Stomach (tissue), 9 donors: ENCODE measurements around the gene NEDD9. TPM values are rescaled to one million over a fixed set of nuclear protein-coding genes. Genes with fewer than 3 reads are reported as not detected.

Experiments used
- DNase-seq, 2 donors: peaks; one replicate each; pipeline versions ENCODE4 v3.0.0 to v3.0.0-alpha.2; 2013 to 2019
- H3K27ac ChIP-seq, 5 donors: fragments of 200-600 bp in 4 of 5; sonication (generic) in 4 of 5; one replicate each; pipeline ENCODE4 v1.5.1; 2013 to 2019; ENCODE audit warnings: mild to moderate bottlenecking in 1 of 5, moderate library complexity in 1 of 5
- H3K27me3 ChIP-seq, 3 donors: fragments of 200-600 bp; sonication (generic); one replicate each; pipeline ENCODE4 v1.5.1; 2017 to 2019; ENCODE audit warnings: mixed run types in 1 of 3
- H3K36me3 ChIP-seq, 4 donors: fragments of 200-600 bp; sonication (generic); 1 replicate in 3 of 4; 2 replicates in 1 of 4; pipeline ENCODE4 v1.5.1; 2016 to 2019
- H3K4me1 ChIP-seq, 4 donors: fragments of 200-600 bp; sonication (generic); one replicate each; pipeline ENCODE4 v1.5.1; 2016 to 2019
- H3K4me3 ChIP-seq, 4 donors: fragments of 200-600 bp; sonication (generic) in 3 of 4; one replicate each; pipeline ENCODE4 v1.5.1; 2016 to 2019; ENCODE audit warnings: mild to moderate bottlenecking in 1 of 4
- H3K9me3 ChIP-seq, 4 donors: fragments of 200-600 bp; sonication (generic); one replicate each; pipeline ENCODE4 v1.5.1; 2016 to 2019
- CTCF ChIP-seq, 7 experiments: fragments of 450-650 bp in 4 of 7; fragments of 200-600 bp in 3 of 7; sonication (generic) in 3 of 7; IDR thresholded peaks; one replicate each; pipeline ENCODE4 v1.5.1; 2016 to 2019; ENCODE audit warnings: antibody characterized with exemption in 7 of 7, control low read depth in 2 of 7, mild to moderate bottlenecking in 1 of 7
- EP300 ChIP-seq: sonication (generic); formaldehyde crosslinking; IDR thresholded peaks from one replicate; pipeline ENCODE4 v1.6.1; 2017; ENCODE audit warnings: antibody characterized with exemption
- POLR2A ChIP-seq, 4 donors: fragments of 450-650 bp; IDR thresholded peaks; one replicate each; pipeline ENCODE4 v1.6.1; 2016; ENCODE audit warnings: antibody characterized with exemption in 4 of 4, control low read depth in 2 of 4, mild to moderate bottlenecking in 1 of 4, moderate library complexity in 1 of 4
- POLR2AphosphoS5 ChIP-seq, 3 donors: sonication (generic); formaldehyde crosslinking; IDR thresholded peaks; one replicate each; pipeline ENCODE4 v1.6.1; 2016; ENCODE audit warnings: antibody characterized with exemption in 3 of 3
- WGBS, 5 donors: extraction: QIAGEN DNeasy Blood & Tissue Kit in 3 of 5; methylation state at CpG; one replicate each; pipeline versions ENCODE4 v1.1.5 to v1.1.7; 2013 to 2018; 5-methylcytosine and 5-hydroxymethylcytosine counted together
- intact Hi-C: fragments of 100-400 bp; cut with DNase I; formaldehyde crosslinking; loops from one replicate; pipeline ENCODE4 v1.15.1; 2023; ENCODE audit warnings: low total_unique reads
- polyA plus RNA-seq, 3 donors: library from polyadenylated mRNA; stranded (reverse); fragments of 200-250 nt; gene quantifications; one replicate each; pipeline ENCODE4 v1.2.3, GENCODE V29; 2013
- total RNA-seq, 5 donors: library from RNA; depleted of rRNA; stranded (reverse); fragments of >200 nt; gene quantifications; one replicate each; pipeline versions ENCODE4 v1.1.0 to v1.2.3, GENCODE V29; 2014 to 2016
- donor health status: healthy with polysubstance abuse.
- donor health status: Bipolar disorder and iron deficiency.
- donor health status: healthy.

NEDD9 gene
- total and polyA plus RNA-seq, 8 donors = 4.2 to 97.9 (median 26.9) TPM

GRCh38 chr6:11197850-11198249, 34.6 kb downstream of the NEDD9 start:
- Histone ChIP-seq H3K4me3 (no peak overlapping the region), H3K27me3 (no peaks in the 10 kb centered on the region), H3K4me1 (peaks cover 11 to 53% (median 20%) of the 10 kb centered on the region in 4 donors), H3K36me3 (peaks cover 14 to 42% (median 23%) of the 10 kb centered on the region in 4 donors), H3K9me3 (no peaks in the 10 kb centered on the region), H3K27ac (peak overlapping the region in 4 of 5 donors; percentile 22 to 65 (median 56))
- DNase-seq = no peak
- TF ChIP-seq EP300 (no peak), POLR2AphosphoS5 (IDR thresholded peaks at IDR 0.05) (no peak), CTCF (IDR thresholded peaks at IDR 0.05) (no peak), POLR2A (IDR thresholded peaks at IDR 0.05) (no peak)
- intact Hi-C loops = no loop called here
- WGBS, 5 donors = 92 to 98% (median 94%) methylated on average over 8 of the region's 8 CpGs

GRCh38 chr6:11197175-11197536, 35.3 kb downstream of the NEDD9 start:
- DNase-seq = peak in 1 of 2 donors; percentile 65
- WGBS, 5 donors = 57 to 73% (median 66%) methylated on average over 3 of the region's 3 CpGs
- no peaks in the 10 kb centered on the region for H3K9me3 ChIP-seq
- intact Hi-C loops = no loop called here
- peaks cover 17 to 45% (median 29%) of the 10 kb centered on the region in 4 donors for H3K36me3 ChIP-seq
- no peaks in the 10 kb centered on the region for H3K27me3 ChIP-seq
- peaks cover 7 to 46% (median 16%) of the 10 kb centered on the region in 4 donors for H3K4me1 ChIP-seq
- H3K4me3 ChIP-seq = no peak overlapping the region
- TF ChIP-seq EP300 = no peak
- no peak for TF ChIP-seq POLR2AphosphoS5 (IDR thresholded peaks at IDR 0.05)
- no peak for TF ChIP-seq CTCF (IDR thresholded peaks at IDR 0.05)
- no peak for TF ChIP-seq POLR2A (IDR thresholded peaks at IDR 0.05)
- peak overlapping the region in 4 of 5 donors; percentile 55 to 65 (median 60) for H3K27ac ChIP-seq

DNA sequence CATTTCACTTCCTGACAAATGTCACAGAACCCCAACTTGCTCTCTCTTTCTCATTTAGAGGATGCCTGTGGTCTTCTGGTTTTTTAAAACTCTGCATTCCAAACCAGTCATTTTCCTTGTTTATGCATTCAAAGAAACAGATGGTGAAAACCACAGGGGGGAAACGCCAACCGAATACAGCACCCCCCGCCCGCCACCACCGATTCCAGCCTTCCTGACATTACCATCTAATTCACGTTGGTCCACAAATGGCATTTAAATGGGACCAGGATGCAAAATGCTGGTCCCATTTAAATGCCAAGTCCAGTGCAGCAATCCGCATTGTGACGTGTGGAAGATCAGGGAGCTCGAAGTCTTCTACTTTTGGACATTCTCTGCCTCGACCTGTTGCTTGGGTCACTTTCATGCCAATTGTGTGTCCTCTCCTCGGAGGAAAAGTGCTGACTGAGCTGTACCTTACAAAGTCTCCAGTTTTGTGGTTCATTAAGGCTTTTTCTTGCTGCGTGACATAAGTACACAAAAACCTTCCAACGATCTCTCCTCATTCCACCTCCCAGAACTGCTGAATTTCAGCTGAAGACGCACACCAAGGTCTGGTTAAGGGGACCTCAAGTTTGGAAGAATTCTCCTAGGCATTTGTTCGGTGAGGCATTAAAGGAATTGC, 35.8 kb downstream of the NEDD9 start:
- intact Hi-C loops = no loop called here
- no peak for DNase-seq
- Histone ChIP-seq H3K27me3 (no peaks in the 10 kb centered on the region), H3K36me3 (peaks cover 21 to 50% (median 34%) of the 10 kb centered on the region in 4 donors), H3K4me3 (no peak overlapping the region), H3K4me1 (peaks cover 7 to 41% (median 14%) of the 10 kb centered on the region in 4 donors), H3K27ac (peak overlapping the region in 4 of 5 donors; percentile 55 to 65 (median 60)), H3K9me3 (no peaks in the 10 kb centered on the region)
- 73 to 78% (median 76%) methylated on average over 15 of the region's 15 CpGs for WGBS, 5 donors
- no peak for TF ChIP-seq CTCF (IDR thresholded peaks at IDR 0.05)
- TF ChIP-seq EP300 = no peak
- TF ChIP-seq POLR2AphosphoS5 (IDR thresholded peaks at IDR 0.05) = no peak
- TF ChIP-seq POLR2A (IDR thresholded peaks at IDR 0.05) = no peak

- 65 to 76% (median 70%) methylated on average over 12 of the region's 12 CpGs for WGBS, 5 donors
- H3K36me3 ChIP-seq = peaks cover 34 to 55% (median 43%) of the 10 kb centered on the region in 4 donors
- DNase-seq = peak in 1 of 2 donors; percentile 65
- no peak overlapping the region for H3K4me3 ChIP-seq
- H3K4me1 ChIP-seq = peaks cover 7 to 40% (median 14%) of the 10 kb centered on the region in 4 donors
- no peaks in the 10 kb centered on the region for H3K9me3 ChIP-seq
- intact Hi-C loops = no loop called here
- H3K27ac ChIP-seq = peak overlapping the region in 4 of 5 donors; percentile 55 to 65 (median 60)
- TF ChIP-seq POLR2AphosphoS5 (IDR thresholded peaks at IDR 0.05) (peak in 1 of 3 donors; percentile 33), EP300 (no peak), POLR2A (IDR thresholded peaks at IDR 0.05) (no peak), CTCF (IDR thresholded peaks at IDR 0.05) (no peak)
- H3K27me3 ChIP-seq = no peaks in the 10 kb centered on the region
Observed at GRCh38 chr6:11194356-11195218, 37.9 kb downstream of the NEDD9 start.
